Mucosa of descending colon (tissue), 3 donors: ENCODE data around the gene RUSF1. TPM values are rescaled to one million over a fixed set of nuclear protein-coding genes. Genes with fewer than 3 reads are reported as not detected.
"Not testable (repeated sequence)": the region's sequence is repeated elsewhere in the genome, so short reads cannot be mapped to it uniquely, and the experiment has no call there.

Experiments
- ATAC-seq: fragments of 200-7000 bp; cut with Tn5 transposase; one replicate; pipeline ENCODE4 v1.9.1; 2020; ENCODE audit warnings: mild to moderate bottlenecking, moderate library complexity
- DNase-seq, 3 donors: peaks; one replicate each; pipeline ENCODE4 v3.0.0-alpha.2; 2020
- H3K36me3 ChIP-seq: fragments of 200-600 bp; one replicate; pipeline ENCODE4 v1.8.0; 2021; ENCODE audit warnings: low read depth, mild to moderate bottlenecking
- H3K4me1 ChIP-seq: fragments of 200-600 bp; one replicate; pipeline ENCODE4 v1.8.0; 2021; ENCODE audit warnings: low read depth, mild to moderate bottlenecking
- H3K4me3 ChIP-seq: fragments of 200-600 bp; one replicate; pipeline ENCODE4 v1.8.0; 2021; ENCODE audit warnings: mild to moderate bottlenecking
- H3K9me3 ChIP-seq: fragments of 200-600 bp; one replicate; pipeline ENCODE4 v1.8.0; 2021; ENCODE audit warnings: mild to moderate bottlenecking
- intact Hi-C, 2 donors: fragments of 100-400 bp; cut with DNase I in 1 of 2; cut with micrococcal nuclease in 1 of 2; formaldehyde crosslinking; loops; one replicate each; pipeline versions ENCODE4 v1.11.0 to v1.11.1; 2022; cut with DNase I, micrococcal nuclease
- total RNA-seq, 3 donors: library from RNA; stranded (reverse); fragmentation: NEBNext Ultra II Directional in 2 of 3; extraction: Animal tissue kit (Norgen Biotek cat#: 25700) in 2 of 3; gene quantifications; one replicate each; pipeline versions ENCODE4 v1.2.1 to v1.2.4, GENCODE V29; 2021 to 2023
- TF ChIP-seq, protein P1 (sequence below): fragments of 200-600 bp; IDR thresholded peaks from one replicate; pipeline ENCODE4 v1.8.0; 2022; ENCODE audit warnings: antibody characterized with exemption, mild to moderate bottlenecking
- donor health status: DM: no; HTN: no; CAD: no; lungs with moderate emphysema.
- donor health status: DM: no; HTN: no; CAD: no.
- donor health status: DM: no; HTN: yes; CAD: no.

The RUSF1 gene
- total RNA-seq, 3 donors from 2014 or later = 48.3 to 66.7 (median 51.7) TPM

DNA sequence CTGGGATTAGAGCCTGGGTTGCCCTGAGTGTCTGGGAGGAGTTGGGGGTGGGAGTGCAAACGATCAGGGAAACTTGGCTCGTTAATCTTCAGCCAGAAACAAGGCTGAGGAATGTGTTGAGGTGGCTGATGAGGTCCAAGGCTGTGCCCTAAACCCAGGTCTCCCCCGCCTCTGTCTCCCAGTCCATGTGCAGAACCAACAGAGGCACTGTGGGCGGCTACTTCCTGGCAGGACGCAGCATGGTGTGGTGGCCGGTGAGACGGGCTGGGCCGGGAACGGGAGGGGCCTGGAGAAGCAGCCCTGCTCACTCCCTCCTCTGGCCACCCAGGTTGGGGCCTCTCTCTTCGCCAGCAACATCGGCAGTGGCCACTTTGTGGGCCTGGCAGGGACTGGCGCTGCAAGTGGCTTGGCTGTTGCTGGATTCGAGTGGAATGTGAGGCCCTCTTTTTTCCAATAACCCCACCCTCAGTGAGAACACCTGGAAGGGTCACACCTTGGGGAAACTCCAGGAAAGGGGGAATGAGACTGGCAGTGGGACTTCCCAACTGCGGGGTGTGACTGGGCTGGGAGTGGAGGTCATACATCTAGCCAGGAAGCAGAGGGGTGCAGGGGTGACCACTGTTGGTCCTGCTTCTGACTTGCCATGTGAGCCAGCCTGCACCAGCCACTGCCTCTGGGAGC, 23.6 kb downstream of the RUSF1 start:
- DNase-seq = peak; percentile 68 to 83 (median 80)
- Histone ChIP-seq H3K36me3 (no peaks in the 10 kb centered on the region), H3K4me1 (peaks cover 24% of the 10 kb centered on the region), H3K9me3 (no peaks in the 10 kb centered on the region), H3K4me3 (no peak overlapping the region)
- TF ChIP-seq, protein P1, sequence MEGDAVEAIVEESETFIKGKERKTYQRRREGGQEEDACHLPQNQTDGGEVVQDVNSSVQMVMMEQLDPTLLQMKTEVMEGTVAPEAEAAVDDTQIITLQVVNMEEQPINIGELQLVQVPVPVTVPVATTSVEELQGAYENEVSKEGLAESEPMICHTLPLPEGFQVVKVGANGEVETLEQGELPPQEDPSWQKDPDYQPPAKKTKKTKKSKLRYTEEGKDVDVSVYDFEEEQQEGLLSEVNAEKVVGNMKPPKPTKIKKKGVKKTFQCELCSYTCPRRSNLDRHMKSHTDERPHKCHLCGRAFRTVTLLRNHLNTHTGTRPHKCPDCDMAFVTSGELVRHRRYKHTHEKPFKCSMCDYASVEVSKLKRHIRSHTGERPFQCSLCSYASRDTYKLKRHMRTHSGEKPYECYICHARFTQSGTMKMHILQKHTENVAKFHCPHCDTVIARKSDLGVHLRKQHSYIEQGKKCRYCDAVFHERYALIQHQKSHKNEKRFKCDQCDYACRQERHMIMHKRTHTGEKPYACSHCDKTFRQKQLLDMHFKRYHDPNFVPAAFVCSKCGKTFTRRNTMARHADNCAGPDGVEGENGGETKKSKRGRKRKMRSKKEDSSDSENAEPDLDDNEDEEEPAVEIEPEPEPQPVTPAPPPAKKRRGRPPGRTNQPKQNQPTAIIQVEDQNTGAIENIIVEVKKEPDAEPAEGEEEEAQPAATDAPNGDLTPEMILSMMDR = no peak
- ATAC-seq = peak; percentile 69
- intact Hi-C loops = no loop called here

DNA sequence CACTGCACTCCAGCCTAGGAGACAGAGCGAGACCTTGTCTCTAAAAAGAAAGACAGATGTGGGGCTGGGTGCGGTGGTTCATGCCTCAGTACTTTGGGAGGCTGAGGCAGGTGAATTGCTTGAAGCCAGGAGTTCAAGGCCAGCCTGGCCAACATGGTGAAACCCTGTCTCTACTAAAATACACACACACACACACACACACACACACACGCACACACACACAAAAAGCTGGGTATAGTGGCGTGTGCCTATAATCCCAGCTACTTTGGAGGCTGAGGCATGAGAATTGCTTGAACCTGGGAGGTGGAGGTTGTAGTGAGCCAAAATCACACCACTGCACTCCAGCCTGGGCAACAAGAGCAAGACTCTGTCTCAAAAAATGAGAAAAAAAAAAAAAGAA, 24.1 kb downstream of the RUSF1 start:
- intact Hi-C loops, ATAC-seq, H3K9me3 ChIP-seq, H3K4me3 ChIP-seq, H3K36me3 ChIP-seq, DNase-seq: not testable (repeated sequence)
- peaks cover 24% of the 10 kb centered on the region for H3K4me1 ChIP-seq

DNA sequence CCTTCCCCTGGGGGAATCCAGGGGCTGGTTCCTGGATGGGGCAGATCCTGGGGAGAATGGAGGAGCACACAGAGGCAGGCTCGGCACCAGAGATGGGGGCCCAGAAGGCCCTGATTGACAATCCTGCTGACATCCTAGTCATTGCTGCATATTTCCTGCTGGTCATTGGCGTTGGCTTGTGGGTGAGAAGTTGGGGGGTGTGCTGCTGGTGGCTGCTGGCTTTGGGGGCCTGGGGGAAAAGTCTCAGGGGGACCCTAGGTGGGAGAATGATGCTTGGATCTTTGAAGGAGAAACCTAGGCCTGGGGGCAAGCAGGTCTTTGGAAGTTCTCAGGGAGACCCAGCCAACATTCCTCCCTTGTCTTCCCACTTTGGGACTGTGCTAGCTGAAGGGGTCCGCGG, 25.1 kb downstream of the RUSF1 start, which contains the start of gene SLC5A2:
Gene SLC5A2 (plus strand): TSS at position 43 of the 400 bp plus-strand sequence. CDS start 14 bp downstream, at position 57.
- intact Hi-C loops = no loop called here
- peaks cover 23% of the 10 kb centered on the region for H3K4me1 ChIP-seq

DNA sequence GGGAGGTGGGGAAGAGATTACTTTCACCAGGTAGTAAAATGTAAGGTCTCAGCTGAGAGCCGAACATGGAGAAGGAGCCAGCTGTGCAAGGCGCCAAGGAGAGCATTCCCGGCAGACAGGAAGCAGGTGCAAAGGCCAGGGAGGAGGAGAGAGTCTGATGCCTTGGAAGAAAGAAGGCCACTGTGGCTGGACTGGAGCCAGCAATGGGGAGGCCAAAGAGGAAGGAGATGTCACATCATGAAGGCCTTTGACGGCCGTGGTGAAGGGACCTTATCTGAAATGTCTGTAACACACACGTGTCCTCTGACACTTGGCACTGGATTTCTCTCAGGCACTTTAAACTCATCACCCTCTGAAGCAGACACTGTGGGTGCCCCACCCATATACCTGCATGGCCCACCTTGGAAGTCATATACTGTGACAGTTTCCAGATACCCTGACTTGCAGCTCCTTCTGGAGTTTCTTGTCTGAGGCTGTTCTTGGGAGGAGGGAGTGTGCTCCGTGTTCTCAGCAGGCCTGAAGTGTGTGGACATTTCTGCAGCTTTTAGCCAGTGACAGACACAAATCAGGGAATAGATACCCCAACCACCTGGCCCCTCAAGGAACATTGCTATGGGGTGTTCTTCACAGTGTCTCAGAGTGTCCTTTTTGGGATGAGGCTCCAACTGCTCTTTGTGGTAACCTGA, 27.2 kb downstream of the RUSF1 start:
- Histone ChIP-seq H3K4me1 (peaks cover 19% of the 10 kb centered on the region), H3K36me3 (no peaks in the 10 kb centered on the region), H3K9me3 (no peaks in the 10 kb centered on the region), H3K4me3 (no peak overlapping the region)
- TF ChIP-seq, protein P1 = no peak
- ATAC-seq (no peak), DNase-seq (peak; percentile 60 to 69 (median 66))
- intact Hi-C loops = no loop called here

More for the DNA sequence above, 25.1 kb downstream of the RUSF1 start, which contains the start of gene SLC5A2:
- TF ChIP-seq, protein P1 = no peak
- no peaks in the 10 kb centered on the region for H3K9me3 ChIP-seq
- ATAC-seq = no peak
- no peak for DNase-seq
- no peaks in the 10 kb centered on the region for H3K36me3 ChIP-seq
- H3K4me3 ChIP-seq = no peak within 1 kb of the TSS

DNA sequence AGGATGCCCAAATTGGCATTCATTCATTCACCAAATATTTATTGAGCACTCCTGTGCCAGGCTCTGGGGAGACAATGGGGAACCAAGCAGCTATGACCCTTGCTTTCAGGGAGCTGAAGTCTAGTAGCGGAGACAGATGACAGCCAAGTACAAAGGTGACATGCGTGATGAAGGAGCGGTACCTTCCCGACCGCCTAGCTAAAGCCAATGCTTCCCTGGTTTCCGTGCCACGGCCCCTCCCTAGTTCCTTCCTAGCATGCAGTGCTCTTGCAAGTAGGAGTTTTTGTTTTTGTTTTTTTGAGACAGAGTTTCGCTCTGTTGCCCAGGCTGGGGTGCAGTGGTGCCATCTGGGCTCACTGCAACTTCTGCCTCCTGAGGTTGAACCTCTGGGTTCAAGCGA, 28.4 kb downstream of the RUSF1 start:
- no peaks in the 10 kb centered on the region for H3K36me3 ChIP-seq
- intact Hi-C loops = no loop called here
- H3K4me1 ChIP-seq = peaks cover 20% of the 10 kb centered on the region
- DNase-seq = peak in 1 of 3 donors; percentile 38
- TF ChIP-seq, protein P1 = no peak
- no peak for ATAC-seq
- H3K9me3 ChIP-seq = no peaks in the 10 kb centered on the region
- H3K4me3 ChIP-seq = no peak overlapping the region

DNA sequence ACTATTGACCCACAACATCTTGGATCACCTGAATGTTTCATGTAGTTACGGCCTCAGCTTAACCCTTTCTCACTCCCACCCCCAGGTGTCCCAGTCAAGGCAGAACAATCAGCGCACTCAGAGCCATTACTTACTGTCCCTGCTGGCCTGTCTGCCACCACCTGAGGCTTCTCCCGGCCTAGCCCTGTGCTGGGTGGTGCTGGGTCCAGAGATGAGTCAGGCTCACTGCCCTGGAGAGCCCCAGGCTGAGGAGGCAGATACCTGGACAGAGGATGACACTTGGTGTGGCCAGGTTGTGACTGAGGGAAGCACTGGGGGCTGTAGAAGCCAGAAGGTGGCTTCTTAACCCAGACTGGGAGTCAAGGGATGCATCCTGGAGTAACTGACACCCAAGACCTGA, 29.2 kb downstream of the RUSF1 start:
- Histone ChIP-seq H3K36me3 (no peaks in the 10 kb centered on the region), H3K9me3 (no peaks in the 10 kb centered on the region), H3K4me1 (peaks cover 19% of the 10 kb centered on the region), H3K4me3 (no peak overlapping the region)
- ATAC-seq (no peak), DNase-seq (peak in 1 of 3 donors; percentile 30)
- TF ChIP-seq, protein P1 = no peak
- intact Hi-C loops = no loop called here
